ENCODE data around the gene KIFC1.
"Not testable (repeated sequence)": the region's sequence is repeated elsewhere in the genome, so short reads cannot be mapped to it uniquely, and the experiment has no call there.

The KIFC1 gene
- 0.72 to 3.9 reads per million in 2 donors for total RNA-seq

GRCh38 chr6:33391278-33391921 lies at the start of gene KIFC1:
Gene KIFC1, plus strand, starts transcription at chr6:33391823. Its CDS starts 163 bp downstream, at chr6:33391986.
- DNase-seq = peak; percentile 100

- DNase-seq = not testable (repeated sequence)
Observed at GRCh38 chr6:33343606-33343952, 48.0 kb upstream of the KIFC1 start.

- no peak for DNase-seq
Observed at GRCh38 chr6:33343953-33344611, 47.5 kb upstream of the KIFC1 start.

- DNase-seq = no peak
Observed at GRCh38 chr6:33344701-33345697, 46.6 kb upstream of the KIFC1 start.

- DNase-seq = not testable (repeated sequence)
Observed at GRCh38 chr6:33346972-33347371, 44.7 kb upstream of the KIFC1 start.

GRCh38 chr6:33347816-33348215 lies 43.8 kb upstream of the KIFC1 start:
- no peak for DNase-seq

- DNase-seq = not testable (repeated sequence)
Observed at GRCh38 chr6:33355860-33356259, 35.8 kb upstream of the KIFC1 start.

GRCh38 chr6:33356295-33356694 lies 35.3 kb upstream of the KIFC1 start:
- DNase-seq = no peak

GRCh38 chr6:33357160-33357871 lies 34.3 kb upstream of the KIFC1 start:
- not testable (repeated sequence) for DNase-seq

- no peak for DNase-seq
Observed at GRCh38 chr6:33359331-33359730, 32.3 kb upstream of the KIFC1 start.

GRCh38 chr6:33363486-33363885 lies 28.1 kb upstream of the KIFC1 start:
- not testable (repeated sequence) for DNase-seq

- not testable (repeated sequence) for DNase-seq
Observed at GRCh38 chr6:33364475-33365205, 27.0 kb upstream of the KIFC1 start.

- not testable (repeated sequence) for DNase-seq
Observed at GRCh38 chr6:33365206-33365971, 26.2 kb upstream of the KIFC1 start.

GRCh38 chr6:33367009-33367714 lies 24.5 kb upstream of the KIFC1 start:
- no peak for DNase-seq

GRCh38 chr6:33367715-33368025 lies 24.0 kb upstream of the KIFC1 start:
- DNase-seq = not testable (repeated sequence)

GRCh38 chr6:33371901-33372300 lies 19.7 kb upstream of the KIFC1 start:
- not testable (repeated sequence) for DNase-seq

GRCh38 chr6:33372526-33373123 lies 19.0 kb upstream of the KIFC1 start:
- no peak for DNase-seq

GRCh38 chr6:33373960-33374910 lies 17.4 kb upstream of the KIFC1 start:
- DNase-seq = no peak

- no peak for DNase-seq
Observed at GRCh38 chr6:33375143-33375671, 16.4 kb upstream of the KIFC1 start.
